Urothelium cell line (cell line): ENCODE results near the gene TRA2B.
"Not testable (repeated sequence)": the region's sequence is repeated elsewhere in the genome, so short reads cannot be mapped to it uniquely, and the experiment has no call there.

ENCODE experiments used
- DNase-seq: peaks from one replicate; pipeline ENCODE4 v3.0.0; 2011; ENCODE audit warnings: low spot score, mixed read lengths
- FAIRE-seq: peaks from 2 replicates; lab custom pipeline; 2011; peaks lifted over from hg19 to GRCh38; lab: Jason Lieb, UNC

Gene TRA2B

DNA sequence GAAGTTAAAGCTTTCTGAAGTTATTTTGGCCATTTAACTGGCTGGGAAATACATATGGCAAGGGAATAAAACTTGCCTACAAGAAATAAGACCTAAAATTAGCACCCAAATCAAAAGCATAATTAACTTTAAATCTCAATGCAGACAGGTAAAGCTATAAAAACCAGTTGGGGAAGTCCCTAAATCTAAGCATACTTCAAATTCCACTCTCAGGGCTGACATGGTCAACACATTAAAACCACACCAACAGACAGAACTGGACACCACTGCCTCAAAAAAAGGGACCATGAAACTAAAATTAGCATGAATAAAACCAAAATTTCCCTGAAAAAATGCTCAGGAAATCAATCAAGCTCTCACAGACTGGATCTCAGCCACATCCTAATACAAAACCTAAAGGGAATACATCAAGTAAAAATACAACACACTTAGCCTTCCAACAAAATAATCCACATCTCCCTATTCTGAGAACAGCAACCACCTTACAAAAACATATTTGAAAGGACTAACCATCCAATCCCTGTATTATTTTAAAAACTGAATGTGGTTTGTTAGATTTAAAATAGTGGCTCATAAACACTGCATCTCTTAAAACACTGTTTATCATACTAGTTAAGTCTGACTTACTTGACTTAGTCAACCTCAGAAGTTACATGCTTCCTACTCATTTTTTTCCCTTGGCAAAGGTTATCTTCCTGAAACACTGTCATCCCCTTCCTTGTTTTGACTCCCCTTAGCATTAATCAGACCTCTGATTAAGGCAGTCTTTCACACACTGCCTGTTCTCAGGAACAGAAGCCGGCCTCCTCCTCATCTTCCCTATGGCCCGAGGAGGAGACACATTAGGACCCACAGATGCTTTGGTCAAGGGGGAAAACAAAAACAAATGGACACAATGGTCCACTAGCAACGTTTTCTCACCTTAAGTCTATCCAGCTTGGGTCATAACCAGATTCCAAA, 8.3 kb downstream of the TRA2B start:
- FAIRE-seq (no peak), DNase-seq (no peak)

DNA sequence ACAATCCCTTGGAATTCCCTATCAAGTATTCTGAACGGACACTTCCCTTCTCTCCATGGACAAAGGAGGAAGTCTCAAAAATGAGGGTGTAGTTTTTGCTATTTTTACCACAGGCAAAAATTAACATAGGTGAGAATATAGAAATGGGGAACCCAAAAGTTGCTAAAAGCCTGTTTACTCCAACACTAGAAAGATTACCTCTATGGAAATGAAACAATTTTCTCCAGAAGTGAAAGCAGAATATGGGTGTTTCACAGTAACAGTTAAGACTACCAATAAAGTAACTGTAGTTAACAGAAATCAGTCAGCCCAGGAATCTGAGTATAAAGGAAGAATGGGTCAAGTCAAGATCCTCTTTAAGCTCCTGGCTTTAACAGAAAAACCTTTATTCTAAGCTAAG, 9.3 kb downstream of the TRA2B start:
- FAIRE-seq (no peak), DNase-seq (no peak)

DNA sequence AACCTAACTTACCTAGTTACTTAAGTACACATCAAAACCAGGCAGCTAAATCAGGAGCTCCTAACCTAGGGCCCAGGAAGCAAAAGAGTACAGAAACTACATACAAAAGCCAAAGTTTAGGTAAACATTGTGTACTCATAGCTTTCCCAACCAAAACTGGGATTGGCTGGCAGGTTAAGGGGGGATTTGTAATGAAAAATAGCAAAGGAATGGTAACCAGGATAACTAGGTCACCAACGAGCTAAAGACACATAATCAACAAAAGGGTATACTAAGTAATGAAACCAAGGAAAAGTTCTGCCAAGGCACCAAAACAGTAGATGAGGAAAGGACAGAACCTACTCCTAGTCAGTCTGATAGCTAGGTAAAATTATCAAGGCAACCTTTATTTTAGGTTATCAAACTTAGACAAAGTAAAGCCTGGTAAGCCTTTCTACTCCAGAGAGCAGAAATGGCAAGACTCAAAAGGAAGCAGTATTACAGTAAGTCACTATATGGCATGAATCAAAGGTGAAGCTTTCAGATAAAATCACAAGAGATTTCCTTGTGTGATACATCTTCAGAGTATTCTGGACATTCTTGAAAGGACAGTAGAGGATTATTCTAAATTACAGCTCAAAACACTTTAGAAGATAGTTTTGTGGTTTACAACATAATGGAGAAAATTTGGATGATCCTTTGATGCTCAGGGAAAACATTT, 10.2 kb downstream of the TRA2B start:
- FAIRE-seq, result no peak
- DNase-seq, result no peak

DNA sequence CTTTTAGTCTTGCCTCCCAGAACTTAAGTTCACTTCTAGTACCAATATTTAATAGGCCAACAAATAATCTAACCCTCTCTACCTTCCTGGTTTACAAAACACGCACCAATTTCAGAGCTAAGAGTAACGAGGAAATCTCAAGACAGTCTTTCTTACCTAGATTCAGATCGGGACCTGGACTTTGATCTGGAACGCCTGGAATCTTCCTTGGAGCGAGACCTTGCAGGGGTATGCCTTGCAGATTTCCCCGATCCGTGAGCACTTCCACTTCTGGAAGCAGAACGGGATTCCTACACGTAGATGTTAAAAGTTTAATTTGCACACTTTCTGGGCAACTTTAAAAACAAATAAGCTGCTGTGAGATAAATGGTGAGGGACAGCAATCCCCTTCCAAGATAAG, 11.4 kb downstream of the TRA2B start:
- DNase-seq (no peak), FAIRE-seq (no peak)

DNA sequence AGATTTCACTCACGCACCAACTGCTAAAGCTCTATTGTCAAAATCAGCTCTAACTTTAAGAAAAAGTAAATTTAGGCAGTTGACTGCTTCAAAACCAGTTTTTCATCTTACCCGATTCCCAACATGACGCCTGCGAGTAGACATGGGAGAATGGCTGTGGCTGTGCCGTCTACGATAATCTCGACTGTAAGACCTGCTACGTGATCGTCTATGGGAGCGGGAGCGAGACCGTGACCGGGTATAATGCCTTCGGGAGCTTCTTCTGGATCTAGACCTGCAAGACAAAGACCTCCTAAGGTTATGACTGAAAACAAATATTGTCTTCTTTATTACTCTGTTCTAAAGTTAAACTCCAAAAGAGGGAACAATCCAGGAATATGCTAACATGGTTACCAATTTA, 12.5 kb downstream of the TRA2B start:
- FAIRE-seq (no peak), DNase-seq (no peak)

DNA sequence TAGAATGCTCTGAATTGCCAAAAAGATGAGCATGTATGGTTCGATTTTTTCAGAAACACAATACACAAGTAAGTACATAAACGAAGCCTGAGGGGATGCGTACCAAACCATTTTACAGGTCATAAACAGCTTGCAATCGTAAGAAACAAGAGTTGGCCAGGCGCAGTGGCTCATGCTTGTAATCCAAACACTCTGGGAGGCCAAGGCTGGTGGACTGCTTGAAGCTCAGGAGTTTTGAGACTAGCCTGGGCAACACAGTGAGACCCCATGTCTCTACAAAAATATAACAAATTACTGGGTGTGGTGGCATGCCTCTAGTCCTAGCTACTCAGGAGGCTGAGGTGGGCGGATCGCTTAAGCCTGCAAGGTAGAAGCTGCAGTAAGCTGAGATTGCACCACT, 13.4 kb downstream of the TRA2B start:
- DNase-seq (no peak), FAIRE-seq (no peak)

DNA sequence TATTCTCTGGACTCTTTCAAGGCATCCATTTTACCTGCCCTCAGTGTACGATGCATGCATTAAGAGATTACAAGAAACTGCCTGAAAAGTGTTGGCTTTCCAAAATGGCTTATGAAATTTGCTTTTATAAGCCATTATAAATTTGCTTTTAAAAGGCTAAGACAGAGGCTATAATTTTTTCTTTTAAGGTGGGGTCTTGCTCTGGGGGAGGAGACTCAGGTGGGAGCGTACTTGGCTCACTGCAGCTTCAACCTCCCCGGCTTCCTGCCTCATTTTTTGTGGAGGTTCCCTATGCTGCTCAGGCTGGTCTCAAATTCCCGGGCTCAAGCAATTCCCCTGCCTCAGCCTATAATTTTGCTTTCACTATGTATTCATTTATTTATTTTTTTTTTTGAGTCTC, 17.6 kb downstream of the TRA2B start:
- FAIRE-seq, result no peak
- DNase-seq, result no peak

DNA sequence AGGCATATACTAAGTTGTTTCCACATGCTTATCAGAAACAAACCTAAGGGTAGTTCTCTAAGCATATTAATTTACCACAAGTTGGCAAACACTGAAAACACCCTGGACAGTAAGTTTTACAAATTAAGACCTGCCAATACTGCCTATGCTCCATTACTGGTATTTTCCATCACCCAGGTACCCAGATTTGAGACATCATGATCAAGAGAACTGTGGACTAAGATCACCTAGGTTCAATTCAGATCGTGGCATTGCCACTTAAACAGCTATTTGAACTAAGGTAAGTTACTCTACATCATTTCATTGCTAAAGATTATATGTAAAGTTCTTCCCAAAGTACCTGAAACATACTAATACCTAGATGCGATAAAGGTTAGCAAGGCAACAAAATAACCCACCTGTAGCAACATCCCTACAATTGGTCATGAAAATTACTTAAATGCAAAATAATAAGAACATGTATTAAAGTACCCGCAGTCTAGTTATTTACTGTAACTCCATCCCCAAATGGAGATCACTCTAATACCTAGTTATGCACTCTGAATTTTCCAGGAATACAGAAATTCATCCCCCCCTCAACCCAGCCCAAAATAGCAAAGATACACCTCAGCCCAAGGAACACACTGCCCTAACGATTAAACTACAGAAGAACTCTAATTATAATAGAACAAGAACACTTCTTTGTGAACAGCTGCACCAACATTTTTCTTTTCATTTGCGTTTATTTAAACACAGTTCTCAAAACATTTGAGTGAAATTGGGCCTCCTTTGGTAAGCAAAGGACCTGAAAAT, 21.6 kb downstream of the TRA2B start:
- no peak for FAIRE-seq
- no peak for DNase-seq

DNA sequence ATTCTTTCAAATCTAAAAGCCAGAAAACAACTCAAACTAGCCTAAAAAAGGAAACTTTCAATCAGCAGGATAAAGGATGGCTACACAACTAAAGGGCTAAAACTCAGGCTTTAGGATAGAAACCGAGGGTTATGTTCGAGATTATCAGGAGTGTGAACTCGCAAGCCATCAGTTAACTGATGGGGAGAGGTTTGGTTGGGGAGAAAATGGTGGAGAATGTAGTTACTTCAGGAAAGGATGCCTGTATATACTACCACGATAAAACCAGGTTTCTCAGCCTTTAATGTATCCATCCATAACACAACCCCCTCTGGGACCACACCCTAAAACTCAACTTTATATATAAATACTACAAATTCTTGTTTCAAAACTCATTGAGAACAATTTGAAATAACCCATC, 22.2 kb downstream of the TRA2B start:
- FAIRE-seq (no peak), DNase-seq (no peak)

DNA sequence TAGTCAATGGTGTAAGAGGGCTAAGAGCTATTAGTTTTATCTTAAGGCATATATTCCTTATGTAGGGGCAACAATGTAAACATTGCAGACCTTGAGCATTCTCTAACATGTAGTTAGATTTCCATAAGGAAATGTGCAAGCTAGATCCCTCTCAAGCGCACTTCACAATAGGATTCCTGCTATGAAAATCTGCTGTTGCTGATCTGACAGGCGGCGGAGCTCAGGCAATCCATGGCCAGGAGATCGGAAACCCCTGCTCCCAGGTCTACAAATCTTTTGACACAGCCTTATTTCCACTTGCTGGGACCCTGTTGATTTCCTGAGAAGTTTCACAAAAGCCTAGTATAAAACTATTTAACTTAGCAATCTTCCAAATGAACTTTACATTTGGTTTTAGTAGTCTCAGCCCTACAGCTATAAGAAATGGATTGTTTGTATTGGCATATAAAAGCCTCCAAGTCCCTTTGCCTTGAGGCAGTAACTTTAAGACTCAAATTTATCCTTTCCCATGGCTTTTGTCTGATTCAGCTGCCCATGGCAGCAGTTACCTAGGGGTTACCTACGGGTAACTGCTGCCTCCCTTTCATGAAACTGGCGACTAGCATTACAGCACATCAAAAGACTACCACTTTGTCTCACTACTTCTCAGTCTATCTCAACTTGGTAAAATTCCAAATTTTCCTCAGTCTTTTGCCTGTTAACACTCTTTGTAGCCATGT, 22.7 kb downstream of the TRA2B start:
- no peak for DNase-seq
- FAIRE-seq, result no peak

DNA sequence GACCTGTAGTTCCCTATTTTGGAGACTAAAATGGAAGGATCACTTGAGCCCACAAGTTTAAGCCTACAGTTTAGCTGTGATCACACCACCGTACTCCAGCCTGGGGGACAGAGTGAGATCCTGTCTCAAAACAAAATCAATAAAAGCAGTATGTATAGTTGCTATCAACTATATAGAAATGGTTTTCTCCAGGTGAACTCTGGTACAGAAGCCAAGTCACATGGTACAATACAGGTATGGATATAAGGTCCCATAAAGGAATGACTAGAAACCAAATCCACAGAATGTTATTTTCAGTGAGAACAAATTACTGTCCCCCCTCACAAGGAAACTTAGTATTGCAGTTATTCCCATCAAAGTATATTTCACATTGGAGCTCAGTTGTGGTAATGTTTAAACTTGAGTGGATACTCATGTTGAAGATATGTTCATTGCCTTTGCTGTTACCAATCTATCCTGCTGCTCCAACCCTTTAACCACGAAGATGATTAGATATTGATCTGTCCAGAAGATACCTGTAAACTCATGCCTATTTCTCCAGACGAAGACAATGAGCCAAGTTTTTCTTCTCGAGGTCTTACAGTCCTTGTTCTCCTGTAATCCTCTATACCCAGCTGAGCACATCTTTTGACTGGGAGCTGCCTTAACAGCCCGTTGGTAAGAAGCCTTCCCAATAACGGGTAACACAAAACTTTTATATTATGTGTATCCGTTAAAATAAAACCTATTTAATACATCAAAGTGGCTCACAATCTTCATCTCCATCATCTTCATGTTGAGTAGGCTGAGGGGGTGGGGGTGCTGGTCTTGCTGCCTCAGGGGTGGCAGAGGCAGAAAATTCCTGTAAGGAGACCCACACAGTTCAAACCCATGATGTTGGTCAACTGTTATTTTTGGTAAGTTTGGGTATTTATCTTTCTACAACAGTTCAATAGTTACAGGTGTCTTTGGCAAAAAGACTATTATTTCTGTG, 24.6 kb downstream of the TRA2B start:
- no peak for DNase-seq
- no peak for FAIRE-seq

DNA sequence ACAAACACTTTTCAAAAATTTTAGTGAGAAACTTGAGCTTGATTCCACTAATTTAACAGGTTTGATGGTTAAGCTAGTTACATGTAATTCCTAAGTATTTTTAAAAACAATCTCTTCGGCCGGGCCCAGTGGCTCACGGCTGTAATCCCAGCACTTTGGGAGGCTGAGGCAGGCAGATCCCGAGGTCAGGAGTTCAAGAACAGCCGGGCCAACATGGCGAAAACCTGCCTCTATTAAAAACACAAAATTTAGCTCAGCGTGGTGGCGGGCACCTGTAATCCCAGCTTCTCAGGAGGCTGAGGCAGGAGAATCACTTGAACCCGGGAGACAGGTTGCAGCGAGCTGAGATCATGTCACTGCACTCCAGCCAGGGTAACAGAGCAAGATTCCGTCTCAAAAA, 25.3 kb downstream of the TRA2B start:
- no peak for FAIRE-seq
- no peak for DNase-seq

DNA sequence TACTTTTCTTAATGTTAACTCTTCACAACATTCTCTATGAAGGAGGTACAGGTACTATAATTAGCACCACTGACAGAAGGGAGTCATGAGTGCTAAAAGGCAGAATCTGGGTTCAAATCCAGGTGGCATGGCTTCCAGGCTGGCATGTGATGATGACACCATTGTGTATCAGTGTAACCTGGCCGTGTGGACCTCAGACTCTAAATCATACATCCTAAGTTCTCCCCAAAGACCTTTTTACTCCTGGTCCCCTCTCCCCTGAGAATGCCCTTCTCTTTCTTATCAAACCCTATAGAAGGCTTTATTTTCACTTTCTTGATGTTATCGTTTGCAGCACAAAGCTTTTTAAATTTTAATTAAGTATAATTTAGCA, 26.8 kb downstream of the TRA2B start:
- not testable (repeated sequence) for FAIRE-seq, DNase-seq

DNA sequence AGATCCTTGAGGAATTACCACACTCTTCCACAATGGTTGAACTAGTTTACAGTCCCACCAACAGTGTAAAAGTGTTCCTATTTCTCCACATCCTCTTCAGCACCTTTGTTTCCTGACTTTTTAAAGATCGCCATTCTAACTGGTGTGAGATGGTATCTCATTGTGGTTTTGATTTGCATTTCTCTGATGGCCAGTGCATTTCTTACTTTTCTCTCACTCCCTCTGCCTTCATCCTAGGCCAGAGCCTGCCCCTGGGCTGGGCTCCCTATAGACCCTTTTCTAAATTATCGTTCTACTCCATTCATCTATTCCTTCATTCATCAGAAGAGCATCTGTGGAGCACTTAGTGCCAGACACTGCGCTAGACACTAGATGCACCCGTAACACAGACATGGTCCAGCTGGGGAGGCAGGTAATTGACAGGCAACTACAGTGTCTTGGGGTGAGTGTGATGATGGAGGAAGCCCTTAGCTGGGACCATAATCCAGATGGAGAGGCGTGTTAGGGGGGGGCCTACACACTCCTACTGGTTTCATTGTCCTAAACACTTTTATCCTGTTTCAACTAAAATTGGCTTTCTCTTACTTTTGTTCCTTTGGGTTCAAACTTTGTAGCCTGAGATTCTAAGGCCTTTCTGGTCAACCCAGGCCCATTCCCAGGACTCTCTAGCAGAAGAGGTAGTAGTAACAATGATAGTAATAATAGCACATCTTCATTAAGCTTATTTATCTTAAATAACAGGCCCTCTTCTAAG, 27.3 kb downstream of the TRA2B start:
- not testable (repeated sequence) for FAIRE-seq, DNase-seq

DNA sequence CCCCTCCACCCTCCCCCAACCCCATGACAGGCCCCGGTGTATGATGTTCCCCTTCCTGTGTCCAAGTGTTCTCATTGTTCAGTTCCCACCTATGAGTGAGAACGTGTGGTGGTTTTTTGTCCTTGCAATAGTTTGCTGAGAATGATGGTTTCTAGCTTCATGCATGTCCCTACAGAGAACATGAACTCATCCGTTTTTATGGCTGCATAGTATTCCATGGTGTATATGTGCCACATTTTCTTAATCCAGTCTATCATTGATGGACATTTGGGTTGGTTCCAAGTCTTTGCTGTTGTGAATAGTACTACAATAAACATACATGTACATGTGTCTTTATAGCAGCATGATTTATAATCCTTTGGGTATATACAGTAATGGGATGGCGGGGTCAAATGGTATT, 27.9 kb downstream of the TRA2B start:
- FAIRE-seq, DNase-seq: not testable (repeated sequence)

DNA sequence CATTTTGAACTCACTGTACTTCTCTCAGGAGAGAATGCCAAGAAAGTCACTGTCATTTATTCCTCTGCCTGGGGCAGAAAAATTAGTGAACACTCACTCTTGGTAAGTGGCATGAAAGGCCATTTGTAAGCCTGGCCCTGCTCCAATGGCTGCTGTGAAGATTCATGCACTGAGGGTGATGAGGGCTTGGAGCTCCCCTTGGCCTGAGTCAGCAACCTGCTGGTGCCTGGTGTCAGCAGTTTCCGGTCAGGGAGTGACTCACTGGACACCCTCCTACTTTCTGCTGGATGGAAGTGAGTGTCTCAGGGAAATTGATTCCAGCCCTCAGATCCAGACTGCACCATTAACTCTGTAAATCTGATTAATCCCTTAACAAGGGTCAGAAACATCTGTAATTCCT, 37.6 kb downstream of the TRA2B start:
- DNase-seq (peak; percentile 92), FAIRE-seq (no peak)

DNA sequence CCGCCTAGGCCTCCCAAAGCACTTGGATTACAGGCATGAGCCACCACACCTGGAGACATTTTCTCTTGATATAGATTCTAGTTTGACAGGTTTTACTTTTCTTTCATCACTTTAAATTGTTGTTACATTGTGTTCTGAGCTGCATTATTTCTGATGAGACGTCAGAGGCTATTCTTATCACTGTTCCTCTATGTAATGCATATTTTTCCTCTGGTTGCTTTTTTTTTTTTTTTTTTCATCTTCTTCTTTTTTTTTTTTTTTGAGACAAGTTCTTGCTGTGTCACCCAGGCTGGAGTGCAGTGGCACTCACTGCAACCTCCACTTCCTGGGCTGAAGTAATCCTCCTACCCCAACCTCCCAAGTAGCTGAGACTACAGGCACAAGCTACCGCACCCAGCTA, 41.2 kb downstream of the TRA2B start:
- FAIRE-seq (no peak), DNase-seq (no peak)

DNA sequence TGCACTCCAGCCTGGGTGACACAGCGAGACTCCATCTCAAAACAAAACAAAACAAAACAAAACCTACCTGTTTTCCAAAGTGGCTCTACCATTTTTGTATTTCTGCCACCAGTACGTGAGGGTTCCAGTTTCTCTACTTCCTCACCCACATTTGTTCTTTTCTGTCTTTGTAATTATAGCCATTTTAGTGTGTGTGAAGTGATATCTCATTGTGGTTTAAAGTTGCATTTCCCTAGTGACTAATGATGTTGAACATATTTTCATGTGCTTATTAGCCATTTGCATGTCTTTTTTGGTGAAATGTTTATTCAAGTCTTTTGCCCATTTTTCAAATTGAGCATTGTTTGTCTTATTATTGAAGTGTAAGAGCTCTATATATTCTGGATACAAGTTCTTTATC, 50.7 kb downstream of the TRA2B start:
- no peak for DNase-seq
- no peak for FAIRE-seq

DNA sequence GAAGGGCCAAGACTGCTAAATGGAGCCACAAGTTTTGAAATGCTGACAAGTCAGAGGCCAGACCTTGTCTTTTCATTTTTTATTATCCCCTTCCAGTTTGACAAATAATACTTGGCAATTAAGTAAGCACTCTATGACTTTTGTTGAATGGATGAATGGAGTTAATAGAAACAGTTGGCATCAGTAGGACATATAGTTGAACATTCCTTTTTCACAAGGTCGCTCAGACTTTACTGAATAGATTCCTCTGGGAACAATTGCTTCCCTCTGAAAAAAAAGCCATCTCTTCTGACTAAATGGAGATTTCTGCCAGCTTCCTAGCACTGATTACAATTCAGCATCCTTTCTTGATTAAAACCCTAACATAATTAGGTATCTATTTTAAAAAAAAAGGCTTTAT, 53.2 kb downstream of the TRA2B start:
- FAIRE-seq (no peak), DNase-seq (no peak)
